Natural killer cell (primary cell): ENCODE results near the gene CMTM8. TPM values are rescaled to one million over a fixed set of nuclear protein-coding genes. Genes with fewer than 3 reads are reported as not detected.

Experiments
- ATAC-seq, 3 donors: fragments of 150-1000 bp in 2 of 3; fragments of 200-7000 bp in 1 of 3; cut with Tn5 transposase; 1 replicate in 1 of 3; 2 replicates in 2 of 3; pipeline ENCODE4 v1.10.0; 2021; ENCODE audit warnings: mild to moderate bottlenecking in 2 of 3, moderate library complexity in 2 of 3
- DNase-seq, 2 donors: peaks; one replicate each; pipeline versions ENCODE4 v3.0.0 to v3.0.0-alpha.2; 2013 to 2021; ENCODE audit warnings: mixed read lengths in 1 of 2
- H3K27ac ChIP-seq: one replicate; pipeline ENCODE4 v1.5.1; 2013; ENCODE audit warnings: mild to moderate bottlenecking, low read length
- H3K27me3 ChIP-seq: one replicate; pipeline ENCODE4 v1.6.1; 2013; ENCODE audit warnings: low read length; ENCODE audit not compliant: control insufficient read depth, insufficient read depth
- H3K36me3 ChIP-seq: one replicate; pipeline ENCODE4 v1.6.1; 2013; ENCODE audit warnings: low read length; ENCODE audit not compliant: control insufficient read depth, insufficient read depth
- H3K4me1 ChIP-seq: one replicate; pipeline ENCODE4 v1.6.1; 2013; ENCODE audit warnings: low read length; ENCODE audit not compliant: control insufficient read depth, insufficient read depth
- H3K4me3 ChIP-seq: one replicate; pipeline ENCODE4 v1.5.1; 2013; ENCODE audit warnings: low read length
- H3K9me3 ChIP-seq: one replicate; pipeline ENCODE4 v1.6.1; 2013; ENCODE audit warnings: low read length; ENCODE audit not compliant: control insufficient read depth, insufficient read depth
- H3K27ac Mint-ChIP-seq, 2 donors: one replicate each; pipeline ENCODE4 v1.8.0; 2022; ENCODE audit warnings: mild to moderate bottlenecking in 2 of 2, mixed read lengths in 2 of 2, moderate library complexity in 1 of 2
- H3K27me3 Mint-ChIP-seq, 2 donors: one replicate each; pipeline ENCODE4 v1.8.0; 2022; ENCODE audit warnings: low read depth in 2 of 2, mixed read lengths in 2 of 2
- H3K36me3 Mint-ChIP-seq: one replicate; pipeline ENCODE4 v1.8.0; 2022; ENCODE audit warnings: mixed read lengths
- H3K4me1 Mint-ChIP-seq, 2 donors: one replicate each; pipeline ENCODE4 v1.8.0; 2022; ENCODE audit warnings: mixed read lengths in 2 of 2
- H3K4me3 Mint-ChIP-seq: one replicate; pipeline ENCODE4 v1.8.0; 2022; ENCODE audit warnings: mild to moderate bottlenecking, moderate library complexity, mixed read lengths
- H3K9me3 Mint-ChIP-seq, 2 donors: one replicate each; pipeline ENCODE4 v1.8.0; 2022; ENCODE audit warnings: mixed read lengths in 2 of 2
- CTCF ChIP-seq: fragments of 200-600 bp; IDR thresholded peaks from one replicate; pipeline ENCODE4 v1.8.0; 2022; ENCODE audit warnings: antibody characterized with exemption
- WGBS: methylation state at CpG from one replicate; pipeline ENCODE4 v1.1.7; 2013; ENCODE audit warnings: missing lambda C conversion rate; ENCODE audit not compliant: insufficient coverage; 5-methylcytosine and 5-hydroxymethylcytosine counted together
- intact Hi-C: fragments of 100-400 bp; cut with micrococcal nuclease; formaldehyde crosslinking; loops from one replicate; pipeline ENCODE4 v1.14.2; 2022
- total RNA-seq, 4 donors: library from RNA; stranded (reverse); fragments of 120-200 nt in 1 of 4; gene quantifications; one replicate each; pipeline versions ENCODE4 v1.2.3 to v1.2.4, GENCODE V29; 2013 to 2022

Gene CMTM8
- total RNA-seq, 3 donors from 2014 or later (not counting 1 experiment from before 2014, with no cell fraction given) = 0.31 to 0.88 (median 0.83) TPM

- 95% methylated on average over 2 of the region's 4 CpGs for WGBS
- ATAC-seq (no peak), DNase-seq (no peak)
- Mint-ChIP-seq H3K27me3 (peaks cover 4 to 8% of the 10 kb centered on the region in 2 donors), H3K27ac (no peak overlapping the region), H3K4me1 (peaks cover under 1 to 3% of the 10 kb centered on the region in 2 donors), H3K4me3 (no peak overlapping the region), H3K36me3 (no peaks in the 10 kb centered on the region), H3K9me3 (no peaks in the 10 kb centered on the region)
- intact Hi-C loops = no loop called here
- Histone ChIP-seq H3K27ac (no peak overlapping the region), H3K9me3 (no peaks in the 10 kb centered on the region), H3K4me3 (no peak overlapping the region), H3K27me3 (no peaks in the 10 kb centered on the region), H3K36me3 (no peaks in the 10 kb centered on the region), H3K4me1 (no peaks in the 10 kb centered on the region)
- TF ChIP-seq CTCF = no peak
Measured at GRCh38 chr3:32308378-32308777, 69.9 kb downstream of the CMTM8 start.

DNA sequence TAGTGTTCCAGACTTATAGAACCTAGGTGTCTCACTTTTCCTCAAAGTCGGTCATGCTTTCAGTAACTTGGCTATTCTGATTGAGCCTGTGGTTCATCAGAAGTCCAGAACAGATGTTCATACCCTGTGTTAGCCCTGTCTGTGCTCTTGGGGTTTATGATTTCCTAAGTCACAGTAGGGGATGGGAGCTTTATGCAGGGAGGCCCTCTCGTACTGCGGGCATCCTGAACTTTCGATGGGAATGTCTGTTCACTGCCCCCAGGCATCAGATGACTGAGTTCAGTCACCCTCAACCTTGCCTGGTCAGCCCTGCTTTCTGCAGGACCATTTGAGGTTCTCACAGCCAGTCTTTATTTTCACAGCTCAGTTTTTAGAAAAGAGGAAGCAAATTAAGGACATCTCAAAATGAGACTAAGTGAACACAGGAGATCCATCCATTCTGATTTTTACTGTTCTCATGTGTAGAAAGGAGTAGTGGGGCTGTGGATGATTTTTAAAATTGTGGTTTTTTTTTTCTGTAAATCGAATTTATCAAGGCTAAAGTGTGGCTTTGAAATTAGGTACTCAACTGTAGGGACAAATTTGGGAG is 71.3 kb downstream of the CMTM8 start:
- ATAC-seq (no peak), DNase-seq (no peak)
- H3K4me1 ChIP-seq = no peaks in the 10 kb centered on the region
- no peaks in the 10 kb centered on the region for H3K27me3 ChIP-seq
- Mint-ChIP-seq H3K9me3 (no peaks in the 10 kb centered on the region), H3K27me3 (peaks cover 7 to 16% of the 10 kb centered on the region in 2 donors), H3K36me3 (no peaks in the 10 kb centered on the region), H3K4me3 (no peak overlapping the region), H3K27ac (no peak overlapping the region), H3K4me1 (peaks cover 8 to 9% of the 10 kb centered on the region in 2 donors)
- H3K36me3 ChIP-seq = no peaks in the 10 kb centered on the region
- H3K27ac ChIP-seq = no peak overlapping the region
- WGBS = 59% methylated on average over 5 of the region's 5 CpGs
- intact Hi-C loops = no loop called here
- no peak overlapping the region for H3K4me3 ChIP-seq
- H3K9me3 ChIP-seq = no peaks in the 10 kb centered on the region
- no peak for TF ChIP-seq CTCF

- Mint-ChIP-seq H3K27me3 (peaks cover 7 to 16% of the 10 kb centered on the region in 2 donors), H3K27ac (no peak overlapping the region), H3K36me3 (no peaks in the 10 kb centered on the region), H3K4me3 (no peak overlapping the region), H3K4me1 (peaks cover 8 to 9% of the 10 kb centered on the region in 2 donors), H3K9me3 (no peaks in the 10 kb centered on the region)
- Histone ChIP-seq H3K9me3 (no peaks in the 10 kb centered on the region), H3K4me1 (no peaks in the 10 kb centered on the region), H3K27me3 (no peaks in the 10 kb centered on the region), H3K36me3 (no peaks in the 10 kb centered on the region), H3K4me3 (no peak overlapping the region), H3K27ac (no peak overlapping the region)
- ATAC-seq (no peak), DNase-seq (no peak)
- 91% methylated on average over 5 of the region's 5 CpGs for WGBS
- TF ChIP-seq CTCF = no peak
- intact Hi-C loops = no loop called here
Measured at GRCh38 chr3:32310336-32310735, 71.9 kb downstream of the CMTM8 start.
